Smooth muscle cell (in vitro differentiated cells): Measurements from ENCODE around the gene TRPC6. TPM values are rescaled to one million over a fixed set of nuclear protein-coding genes. Genes with fewer than 3 reads are reported as not detected.

Experiments
- DNase-seq: peaks from one replicate; lab custom pipeline; 2025; ENCODE audit not compliant: unreplicated experiment; lab: John Stamatoyannopoulos, UW
- H2AFZ ChIP-seq: fragments of 200-600 bp; sonication (generic); 2 replicates; pipeline ENCODE4 v1.6.0; 2016; ENCODE audit warnings: antibody characterized with exemption, low read depth, mild to moderate bottlenecking
- H3F3A ChIP-seq: fragments of 200-600 bp; sonication (generic); 2 replicates; pipeline ENCODE4 v1.6.0; 2017; ENCODE audit warnings: antibody characterized with exemption, low read depth
- H3K27ac ChIP-seq: fragments of 200-600 bp; sonication (generic); 2 replicates; pipeline ENCODE4 v1.5.1; 2016; ENCODE audit warnings: low read depth, mild to moderate bottlenecking
- H3K27me3 ChIP-seq: fragments of 200-600 bp; sonication (generic); 2 replicates; pipeline ENCODE4 v1.6.1; 2016; ENCODE audit warnings: low read depth, mild to moderate bottlenecking
- H3K36me3 ChIP-seq: fragments of 200-600 bp; sonication (generic); 2 replicates; pipeline ENCODE4 v1.5.1; 2016; ENCODE audit warnings: low read depth
- H3K4me1 ChIP-seq: fragments of 200-600 bp; sonication (generic); 2 replicates; pipeline ENCODE4 v1.5.1; 2016; ENCODE audit warnings: low read depth
- H3K4me2 ChIP-seq: fragments of 200-600 bp; sonication (generic); 2 replicates; pipeline ENCODE4 v1.6.0; 2016; ENCODE audit warnings: mild to moderate bottlenecking
- H3K4me3 ChIP-seq: fragments of 200-600 bp; sonication (generic); 2 replicates; pipeline ENCODE4 v1.5.1; 2016; ENCODE audit warnings: mild to moderate bottlenecking
- H3K79me2 ChIP-seq: fragments of 200-600 bp; sonication (generic); 2 replicates; pipeline ENCODE4 v1.6.0; 2016; ENCODE audit warnings: low read depth, mild to moderate bottlenecking
- H3K9ac ChIP-seq: fragments of 200-600 bp; sonication (generic); 2 replicates; pipeline ENCODE4 v1.6.0; 2016; ENCODE audit warnings: low read depth
- H3K9me3 ChIP-seq: fragments of 200-600 bp; sonication (generic); replicated peaks from 2 replicates; pipeline ENCODE4 v1.5.1; 2016; ENCODE audit warnings: low read depth
- H4K20me1 ChIP-seq: fragments of 200-600 bp; sonication (generic); 2 replicates; pipeline ENCODE4 v1.6.0; 2016; ENCODE audit warnings: low read depth
- CTCF ChIP-seq: fragments of 200-600 bp; sonication (generic); IDR thresholded peaks from 2 replicates; pipeline ENCODE4 v1.5.1; 2017; ENCODE audit warnings: borderline replicate concordance, mild to moderate bottlenecking, antibody characterized with exemption; ENCODE audit not compliant: insufficient read depth, poor library complexity, severe bottlenecking
- WGBS: methylation state at CpG from one replicate; pipeline ENCODE4 v1.1.7; 2016; ENCODE audit warnings: low lambda C conversion rate; 5-methylcytosine and 5-hydroxymethylcytosine counted together
- polyA plus RNA-seq: library from polyadenylated mRNA; unstranded; fragments of >200 nt; fragmentation: Nextera tagmentation; extraction: Ambion mirVana; gene quantifications from 2 replicates; pipeline ENCODE4 v1.2.1, GENCODE V29; 2016
- total RNA-seq: library from RNA; depleted of rRNA; stranded (reverse); fragments of >200 nt; gene quantifications from 2 replicates; pipeline ENCODE4 v1.2.3, GENCODE V29; 2014

Gene TRPC6
- total and polyA plus RNA-seq, 2 experiments from 2014 or later = 0.18 TPM; not detected in 1

GRCh38 chr11:101509922-101510321 lies 73.9 kb downstream of the TRPC6 start:
- DNase-seq = no peak
- Histone ChIP-seq H3K9ac (no peak overlapping the region), H3K79me2 (no peaks in the 10 kb centered on the region), H3K27ac (no peak overlapping the region), H3F3A (no peaks in the 10 kb centered on the region), H4K20me1 (no peaks in the 10 kb centered on the region), H3K4me3 (no peak overlapping the region), H3K4me2 (no peak overlapping the region), H3K4me1 (no peaks in the 10 kb centered on the region), H3K36me3 (no peaks in the 10 kb centered on the region), H2AFZ (no peak overlapping the region), H3K9me3 (no peaks in the 10 kb centered on the region), H3K27me3 (no peaks in the 10 kb centered on the region)
- no peak for TF ChIP-seq CTCF
- 0% methylated on average over 1 of the region's 1 CpG for WGBS

GRCh38 chr11:101508370-101508769 lies 75.4 kb downstream of the TRPC6 start:
- no peak for TF ChIP-seq CTCF

GRCh38 chr11:101498891-101499290 lies 84.9 kb downstream of the TRPC6 start:
- Histone ChIP-seq H3K27ac (no peak overlapping the region), H3K79me2 (no peaks in the 10 kb centered on the region), H3K9ac (no peak overlapping the region), H4K20me1 (no peaks in the 10 kb centered on the region), H3K4me2 (no peak overlapping the region), H3K36me3 (no peaks in the 10 kb centered on the region), H3K4me3 (no peak overlapping the region), H3K4me1 (no peaks in the 10 kb centered on the region), H3K9me3 (no peaks in the 10 kb centered on the region), H3F3A (no peaks in the 10 kb centered on the region), H3K27me3 (no peaks in the 10 kb centered on the region), H2AFZ (no peak overlapping the region)
- 93% methylated on average over 1 of the region's 1 CpG for WGBS
- no peak for TF ChIP-seq CTCF
- no peak for DNase-seq

More at GRCh38 chr11:101508370-101508769, 75.4 kb downstream of the TRPC6 start:
- H3K4me1 ChIP-seq = no peaks in the 10 kb centered on the region
- H2AFZ ChIP-seq = peak overlapping the region; percentile 73
- no peaks in the 10 kb centered on the region for H3K79me2 ChIP-seq
- no peak overlapping the region for H3K4me2 ChIP-seq
- WGBS = 56% methylated on average over 2 of the region's 2 CpGs
- no peaks in the 10 kb centered on the region for H3K36me3 ChIP-seq
- H3K9me3 ChIP-seq = no peaks in the 10 kb centered on the region
- H3K9ac ChIP-seq = no peak overlapping the region
- no peak for DNase-seq
- H3K27me3 ChIP-seq = no peaks in the 10 kb centered on the region
- no peak overlapping the region for H3K4me3 ChIP-seq
- H3K27ac ChIP-seq = no peak overlapping the region
- no peaks in the 10 kb centered on the region for H4K20me1 ChIP-seq
- no peaks in the 10 kb centered on the region for H3F3A ChIP-seq

- no peaks in the 10 kb centered on the region for H4K20me1 ChIP-seq
- no peaks in the 10 kb centered on the region for H3K36me3 ChIP-seq
- 56% methylated on average over 5 of the region's 5 CpGs for WGBS
- no peak overlapping the region for H3K4me2 ChIP-seq
- no peak overlapping the region for H2AFZ ChIP-seq
- no peak for TF ChIP-seq CTCF
- no peaks in the 10 kb centered on the region for H3K9me3 ChIP-seq
- DNase-seq = no peak
- no peaks in the 10 kb centered on the region for H3F3A ChIP-seq
- H3K4me1 ChIP-seq = no peaks in the 10 kb centered on the region
- H3K27ac ChIP-seq = no peak overlapping the region
- H3K4me3 ChIP-seq = no peak overlapping the region
- no peak overlapping the region for H3K9ac ChIP-seq
- no peaks in the 10 kb centered on the region for H3K79me2 ChIP-seq
- no peaks in the 10 kb centered on the region for H3K27me3 ChIP-seq
Observed at GRCh38 chr11:101497291-101497690, 86.5 kb downstream of the TRPC6 start.
